WTC11 (cell line): Measurements from ENCODE around the gene CARD6. TPM values are rescaled to one million over a fixed set of nuclear protein-coding genes. Genes with fewer than 3 reads are reported as not detected.
"Not testable (repeated sequence)": the region's sequence is repeated elsewhere in the genome, so short reads cannot be mapped to it uniquely, and the experiment has no call there.

ENCODE experiments used
- ATAC-seq: fragments of 200-7000 bp; cut with Tn5 transposase; 2 replicates; pipeline ENCODE4 v1.10.0; 2021; ENCODE audit warnings: mild to moderate bottlenecking, moderate library complexity
- CTCF ChIA-PET: fragments of 300-600 bp; sonication (Branson Sonifier 250); formaldehyde crosslinking; loops from one replicate; lab custom pipeline; 2021; ENCODE audit warnings: antibody characterized with exemption; lab: Charles Lee
- POLR2A ChIA-PET: fragments of 350-600 bp; sonication (Branson Sonifier 250); formaldehyde crosslinking; loops from one replicate; lab custom pipeline; 2021; ENCODE audit warnings: antibody characterized with exemption; lab: Charles Lee
- DNase-seq: peaks from one replicate; pipeline ENCODE4 v3.0.0; 2021; ENCODE audit warnings: low spot score
- H3K27ac Mint-ChIP-seq: 2 replicates; pipeline ENCODE4 v1.8.0; 2021; ENCODE audit warnings: mixed read lengths
- H3K27me3 Mint-ChIP-seq: 2 replicates; pipeline ENCODE4 v1.8.0; 2021; ENCODE audit warnings: low read depth, mild to moderate bottlenecking, moderate library complexity, mixed read lengths
- H3K36me3 Mint-ChIP-seq: 2 replicates; pipeline ENCODE4 v1.8.0; 2021; ENCODE audit warnings: mixed read lengths
- H3K4me1 Mint-ChIP-seq: 2 replicates; pipeline ENCODE4 v1.8.0; 2022; ENCODE audit warnings: mixed read lengths
- H3K4me3 Mint-ChIP-seq: 2 replicates; pipeline ENCODE4 v1.8.0; 2021; ENCODE audit warnings: mild to moderate bottlenecking, moderate library complexity, mixed read lengths
- H3K9me3 Mint-ChIP-seq: 2 replicates; pipeline ENCODE4 v1.8.0; 2021; ENCODE audit warnings: mixed read lengths
- CBFB ChIP-seq: sonication (generic); formaldehyde crosslinking; IDR thresholded peaks from 2 replicates; pipeline ENCODE4 v1.8.1; 2022; ENCODE audit warnings: mild to moderate bottlenecking, low read depth, missing genetic modification reagents
- ERG ChIP-seq: fragments of 250-450 bp; sonication (Bioruptor Pico); IDR thresholded peaks from 2 replicates; pipeline ENCODE4 v1.8.0; 2021; ENCODE audit warnings: mild to moderate bottlenecking
- ESRRA ChIP-seq: sonication (generic); formaldehyde crosslinking; IDR thresholded peaks from 2 replicates; pipeline ENCODE4 v1.8.1; 2022; ENCODE audit warnings: mild to moderate bottlenecking, missing genetic modification reagents, borderline replicate concordance
- FOXJ3 ChIP-seq: sonication (generic); formaldehyde crosslinking; IDR thresholded peaks from 2 replicates; pipeline ENCODE4 v1.9.0; 2021; ENCODE audit warnings: missing genetic modification reagents, mild to moderate bottlenecking, borderline replicate concordance
- GABPB1 ChIP-seq: sonication (generic); formaldehyde crosslinking; IDR thresholded peaks from 2 replicates; pipeline ENCODE4 v1.8.1; 2023; ENCODE audit warnings: mild to moderate bottlenecking, missing genetic modification reagents
- MLX ChIP-seq: sonication (generic); formaldehyde crosslinking; IDR thresholded peaks from 2 replicates; pipeline ENCODE4 v1.8.1; 2023; ENCODE audit warnings: mild to moderate bottlenecking, missing genetic modification reagents, moderate library complexity
- MXD4 ChIP-seq: fragments of 250-450 bp; sonication (Bioruptor Pico); IDR thresholded peaks from 2 replicates; pipeline ENCODE4 v1.8.0; 2021; ENCODE audit warnings: mild to moderate bottlenecking, moderate library complexity, borderline replicate concordance
- NFE2L1 ChIP-seq: sonication (generic); formaldehyde crosslinking; IDR thresholded peaks from 2 replicates; pipeline ENCODE4 v1.8.1; 2023; ENCODE audit warnings: missing genetic modification reagents
- TEAD1 ChIP-seq: sonication (generic); formaldehyde crosslinking; IDR thresholded peaks from 2 replicates; pipeline ENCODE4 v1.8.0; 2022; ENCODE audit warnings: mild to moderate bottlenecking, missing genetic modification reagents
- TP53 ChIP-seq: sonication (generic); formaldehyde crosslinking; IDR thresholded peaks from 2 replicates; pipeline ENCODE4 v1.8.1; 2023; ENCODE audit warnings: mild to moderate bottlenecking, missing genetic modification reagents
- ZNF138 ChIP-seq: sonication (generic); formaldehyde crosslinking; conservative IDR thresholded peaks from 2 replicates; pipeline ENCODE4 v1.8.1; 2022; ENCODE audit warnings: mild to moderate bottlenecking, moderate library complexity, missing genetic modification reagents
- ZNF263 ChIP-seq: sonication (generic); formaldehyde crosslinking; IDR thresholded peaks from 2 replicates; pipeline ENCODE4 v1.8.1; 2022; ENCODE audit warnings: low read depth, mild to moderate bottlenecking, moderate library complexity, missing genetic modification reagents
- ZNF416 ChIP-seq: fragments of 250-450 bp; sonication (Bioruptor Pico); IDR thresholded peaks from 2 replicates; pipeline ENCODE4 v1.9.0; 2021; ENCODE audit warnings: mild to moderate bottlenecking, inconsistent platforms
- ZSCAN18 ChIP-seq: fragments of 250-450 bp; sonication (Bioruptor Pico); IDR thresholded peaks from 2 replicates; pipeline ENCODE4 v2.1.2; 2022; ENCODE audit warnings: mild to moderate bottlenecking, moderate library complexity
- total RNA-seq: library from RNA; stranded (reverse); gene quantifications from 3 replicates; pipeline ENCODE4 v1.2.3, GENCODE V29; 2021
- TF ChIP-seq, protein P1 (sequence below): sonication (generic); formaldehyde crosslinking; IDR thresholded peaks from 2 replicates; pipeline ENCODE4 v1.8.1; 2023; ENCODE audit warnings: mild to moderate bottlenecking, missing genetic modification reagents, moderate library complexity
- TF ChIP-seq, protein P2 (sequence below): sonication (generic); formaldehyde crosslinking; IDR thresholded peaks from 2 replicates; pipeline ENCODE4 v1.8.1; 2022; ENCODE audit warnings: mild to moderate bottlenecking, moderate library complexity, missing genetic modification reagents
- TF ChIP-seq, protein P3 (sequence below): sonication (generic); formaldehyde crosslinking; IDR thresholded peaks from 2 replicates; pipeline ENCODE4 v1.8.1; 2022; ENCODE audit warnings: mild to moderate bottlenecking, missing genetic modification reagents, moderate library complexity, borderline replicate concordance
- TF ChIP-seq, protein P4 (sequence below): fragments of 250-450 bp; sonication (Bioruptor Pico); IDR thresholded peaks from 2 replicates; pipeline ENCODE4 v1.9.0; 2021; ENCODE audit warnings: mild to moderate bottlenecking, borderline replicate concordance

Gene CARD6
- total RNA-seq, 1 experiment from 2014 or later, result 0.24 TPM

DNA sequence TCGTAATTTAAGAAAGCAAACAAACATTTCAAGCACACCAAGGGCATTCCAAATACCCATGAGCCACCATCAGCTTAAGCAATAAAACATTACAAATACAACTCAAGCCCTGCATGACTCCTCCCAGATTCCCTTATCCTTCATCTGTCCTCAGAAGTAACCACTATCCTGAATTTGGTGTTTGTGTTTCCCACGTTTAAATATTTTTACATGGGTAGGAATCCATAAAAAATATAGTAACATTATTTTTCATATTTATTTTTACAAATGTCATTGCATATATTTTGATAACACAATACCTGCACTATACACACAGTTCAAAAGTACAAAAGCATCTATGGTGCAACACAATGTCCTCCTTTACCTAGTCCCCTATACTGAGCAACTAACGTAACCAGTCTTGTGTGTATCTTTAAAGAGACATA is 49.4 kb upstream of the CARD6 start (continued):
- TF ChIP-seq, protein P1, sequence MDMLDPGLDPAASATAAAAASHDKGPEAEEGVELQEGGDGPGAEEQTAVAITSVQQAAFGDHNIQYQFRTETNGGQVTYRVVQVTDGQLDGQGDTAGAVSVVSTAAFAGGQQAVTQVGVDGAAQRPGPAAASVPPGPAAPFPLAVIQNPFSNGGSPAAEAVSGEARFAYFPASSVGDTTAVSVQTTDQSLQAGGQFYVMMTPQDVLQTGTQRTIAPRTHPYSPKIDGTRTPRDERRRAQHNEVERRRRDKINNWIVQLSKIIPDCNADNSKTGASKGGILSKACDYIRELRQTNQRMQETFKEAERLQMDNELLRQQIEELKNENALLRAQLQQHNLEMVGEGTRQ (CRISPR knock-in tag), result no peak
- no peak for TF ChIP-seq FOXJ3 (CRISPR knock-in tag)
- TF ChIP-seq, protein P2, sequence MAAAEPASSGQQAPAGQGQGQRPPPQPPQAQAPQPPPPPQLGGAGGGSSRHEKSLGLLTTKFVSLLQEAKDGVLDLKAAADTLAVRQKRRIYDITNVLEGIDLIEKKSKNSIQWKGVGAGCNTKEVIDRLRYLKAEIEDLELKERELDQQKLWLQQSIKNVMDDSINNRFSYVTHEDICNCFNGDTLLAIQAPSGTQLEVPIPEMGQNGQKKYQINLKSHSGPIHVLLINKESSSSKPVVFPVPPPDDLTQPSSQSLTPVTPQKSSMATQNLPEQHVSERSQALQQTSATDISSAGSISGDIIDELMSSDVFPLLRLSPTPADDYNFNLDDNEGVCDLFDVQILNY (CRISPR knock-in tag), result no peak
- no peak for TF ChIP-seq ZSCAN18 (CRISPR knock-in tag)
- TF ChIP-seq CBFB, result no peak
- TF ChIP-seq ZNF263, result no peak
- TF ChIP-seq NFE2L1 (CRISPR knock-in tag), result no peak
- no peak for TF ChIP-seq MLX (CRISPR knock-in tag)
- no peak for TF ChIP-seq ZNF138
- no peak for TF ChIP-seq TEAD1
- no peak for TF ChIP-seq GABPB1
- TF ChIP-seq, protein P3, sequence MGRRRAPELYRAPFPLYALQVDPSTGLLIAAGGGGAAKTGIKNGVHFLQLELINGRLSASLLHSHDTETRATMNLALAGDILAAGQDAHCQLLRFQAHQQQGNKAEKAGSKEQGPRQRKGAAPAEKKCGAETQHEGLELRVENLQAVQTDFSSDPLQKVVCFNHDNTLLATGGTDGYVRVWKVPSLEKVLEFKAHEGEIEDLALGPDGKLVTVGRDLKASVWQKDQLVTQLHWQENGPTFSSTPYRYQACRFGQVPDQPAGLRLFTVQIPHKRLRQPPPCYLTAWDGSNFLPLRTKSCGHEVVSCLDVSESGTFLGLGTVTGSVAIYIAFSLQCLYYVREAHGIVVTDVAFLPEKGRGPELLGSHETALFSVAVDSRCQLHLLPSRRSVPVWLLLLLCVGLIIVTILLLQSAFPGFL (CRISPR knock-in tag), result no peak

GRCh38 chr5:40792691-40793090 is 48.5 kb upstream of the CARD6 start:
- CTCF ChIA-PET, H3K4me3 Mint-ChIP-seq, POLR2A ChIA-PET, ATAC-seq, H3K27me3 Mint-ChIP-seq, H3K27ac Mint-ChIP-seq, DNase-seq, H3K9me3 Mint-ChIP-seq: not testable (repeated sequence)
- H3K4me1 Mint-ChIP-seq, result peaks cover 38% of the 10 kb centered on the region
- H3K36me3 Mint-ChIP-seq, result peaks cover 24% of the 10 kb centered on the region

GRCh38 chr5:40794340-40794739 is 46.8 kb upstream of the CARD6 start:
- peaks cover 44% of the 10 kb centered on the region for H3K4me1 Mint-ChIP-seq
- H3K27ac Mint-ChIP-seq, POLR2A ChIA-PET, DNase-seq, CTCF ChIA-PET, H3K36me3 Mint-ChIP-seq, H3K9me3 Mint-ChIP-seq, H3K27me3 Mint-ChIP-seq, ATAC-seq, H3K4me3 Mint-ChIP-seq: not testable (repeated sequence)

DNA sequence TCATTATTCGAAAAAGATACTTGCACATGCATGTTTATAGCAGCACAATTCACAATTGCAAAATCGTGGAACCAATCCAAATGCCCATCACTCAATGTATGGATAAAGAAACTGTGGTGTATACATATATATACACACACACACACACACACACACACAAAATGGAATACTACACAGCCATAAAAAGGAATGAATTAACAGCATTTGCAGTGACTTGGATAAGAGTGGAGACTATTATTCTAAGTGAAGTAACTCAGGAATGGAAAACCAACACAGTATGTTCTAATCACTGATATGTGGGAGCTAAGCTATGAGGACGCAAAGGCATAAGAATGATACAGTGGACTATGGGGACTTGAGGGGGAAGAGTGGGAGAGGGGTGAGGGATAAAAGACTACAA is 46.3 kb upstream of the CARD6 start:
- H3K27ac Mint-ChIP-seq, POLR2A ChIA-PET, ATAC-seq, H3K36me3 Mint-ChIP-seq, DNase-seq, H3K27me3 Mint-ChIP-seq, CTCF ChIA-PET, H3K9me3 Mint-ChIP-seq, H3K4me3 Mint-ChIP-seq: not testable (repeated sequence)
- peaks cover 50% of the 10 kb centered on the region for H3K4me1 Mint-ChIP-seq

DNA sequence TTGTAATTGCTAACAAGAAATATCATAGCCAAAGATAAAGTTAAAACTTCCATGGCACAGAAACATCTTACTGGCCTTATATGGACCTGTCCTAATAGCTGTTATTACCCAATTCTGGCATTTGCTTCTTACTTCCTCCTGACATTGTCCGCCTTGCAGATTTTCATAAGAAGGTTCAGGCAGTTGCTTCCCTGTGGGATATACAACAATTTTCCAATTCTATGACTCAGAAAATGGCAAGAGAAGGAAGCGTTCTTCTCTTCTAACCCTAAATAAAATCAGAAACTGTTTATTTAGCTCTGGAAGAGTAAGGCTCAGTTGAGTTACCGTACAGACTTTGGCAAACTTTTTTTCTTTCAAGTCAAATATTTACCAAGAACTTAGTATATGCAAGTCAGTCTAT is 44.7 kb upstream of the CARD6 start:
- Mint-ChIP-seq H3K36me3 (peaks cover 7% of the 10 kb centered on the region), H3K27ac (no peak overlapping the region), H3K4me1 (peaks cover 46% of the 10 kb centered on the region), H3K27me3 (no peaks in the 10 kb centered on the region; the same call in 1 of the 2 replicates), H3K4me3 (peak overlapping the region; percentile 86), H3K9me3 (no peaks in the 10 kb centered on the region)
- CTCF ChIA-PET, result no interaction called here
- ATAC-seq, result no peak
- POLR2A ChIA-PET, result no interaction called here
- DNase-seq, result no peak
- TF ChIP-seq MXD4 (CRISPR knock-in tag) (no peak), CBFB (no peak), ESRRA (CRISPR knock-in tag) (no peak), ZNF416 (CRISPR knock-in tag) (no peak), ERG (no peak), TP53 (CRISPR knock-in tag) (no peak), GABPB1 (no peak)
- TF ChIP-seq, protein P4, sequence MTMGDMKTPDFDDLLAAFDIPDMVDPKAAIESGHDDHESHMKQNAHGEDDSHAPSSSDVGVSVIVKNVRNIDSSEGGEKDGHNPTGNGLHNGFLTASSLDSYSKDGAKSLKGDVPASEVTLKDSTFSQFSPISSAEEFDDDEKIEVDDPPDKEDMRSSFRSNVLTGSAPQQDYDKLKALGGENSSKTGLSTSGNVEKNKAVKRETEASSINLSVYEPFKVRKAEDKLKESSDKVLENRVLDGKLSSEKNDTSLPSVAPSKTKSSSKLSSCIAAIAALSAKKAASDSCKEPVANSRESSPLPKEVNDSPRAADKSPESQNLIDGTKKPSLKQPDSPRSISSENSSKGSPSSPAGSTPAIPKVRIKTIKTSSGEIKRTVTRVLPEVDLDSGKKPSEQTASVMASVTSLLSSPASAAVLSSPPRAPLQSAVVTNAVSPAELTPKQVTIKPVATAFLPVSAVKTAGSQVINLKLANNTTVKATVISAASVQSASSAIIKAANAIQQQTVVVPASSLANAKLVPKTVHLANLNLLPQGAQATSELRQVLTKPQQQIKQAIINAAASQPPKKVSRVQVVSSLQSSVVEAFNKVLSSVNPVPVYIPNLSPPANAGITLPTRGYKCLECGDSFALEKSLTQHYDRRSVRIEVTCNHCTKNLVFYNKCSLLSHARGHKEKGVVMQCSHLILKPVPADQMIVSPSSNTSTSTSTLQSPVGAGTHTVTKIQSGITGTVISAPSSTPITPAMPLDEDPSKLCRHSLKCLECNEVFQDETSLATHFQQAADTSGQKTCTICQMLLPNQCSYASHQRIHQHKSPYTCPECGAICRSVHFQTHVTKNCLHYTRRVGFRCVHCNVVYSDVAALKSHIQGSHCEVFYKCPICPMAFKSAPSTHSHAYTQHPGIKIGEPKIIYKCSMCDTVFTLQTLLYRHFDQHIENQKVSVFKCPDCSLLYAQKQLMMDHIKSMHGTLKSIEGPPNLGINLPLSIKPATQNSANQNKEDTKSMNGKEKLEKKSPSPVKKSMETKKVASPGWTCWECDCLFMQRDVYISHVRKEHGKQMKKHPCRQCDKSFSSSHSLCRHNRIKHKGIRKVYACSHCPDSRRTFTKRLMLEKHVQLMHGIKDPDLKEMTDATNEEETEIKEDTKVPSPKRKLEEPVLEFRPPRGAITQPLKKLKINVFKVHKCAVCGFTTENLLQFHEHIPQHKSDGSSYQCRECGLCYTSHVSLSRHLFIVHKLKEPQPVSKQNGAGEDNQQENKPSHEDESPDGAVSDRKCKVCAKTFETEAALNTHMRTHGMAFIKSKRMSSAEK (CRISPR knock-in tag), result no peak
